Spleen (tissue), 7 donors: ENCODE results near the gene ERC1.

Experiments
- POLR2A ChIP-seq, 3 donors: fragments of 450-650 bp; IDR thresholded peaks; one replicate each; pipeline ENCODE4 v1.5.1; 2017; ENCODE audit warnings: antibody characterized with exemption in 3 of 3, mild to moderate bottlenecking in 1 of 3
- POLR2AphosphoS5 ChIP-seq, 3 donors: sonication (generic); formaldehyde crosslinking; IDR thresholded peaks; one replicate each; pipeline ENCODE4 v1.5.1; 2017; ENCODE audit warnings: antibody characterized with exemption in 3 of 3
- TF ChIP-seq, protein P1 (sequence below), 11 experiments: fragments of 200-600 bp in 7 of 11; fragments of 450-650 bp in 4 of 11; sonication (generic) in 4 of 11; IDR thresholded peaks in 8 of 11; conservative IDR thresholded peaks in 3 of 11; 1 replicate in 7 of 11; 2 replicates in 4 of 11; pipeline versions ENCODE4 v1.4.0 to v1.8.0; 2016 to 2021; ENCODE audit warnings: antibody characterized with exemption in 11 of 11, inconsistent platforms in 4 of 11, mild to moderate bottlenecking in 1 of 11
- donor health status: DM: no; HTN: no; CAD: no; lungs with moderate emphysema.
- donor health status: DM: no; HTN: no; CAD: no.
- donor health status: DM: no; HTN: no; CAD: no.

DNA sequence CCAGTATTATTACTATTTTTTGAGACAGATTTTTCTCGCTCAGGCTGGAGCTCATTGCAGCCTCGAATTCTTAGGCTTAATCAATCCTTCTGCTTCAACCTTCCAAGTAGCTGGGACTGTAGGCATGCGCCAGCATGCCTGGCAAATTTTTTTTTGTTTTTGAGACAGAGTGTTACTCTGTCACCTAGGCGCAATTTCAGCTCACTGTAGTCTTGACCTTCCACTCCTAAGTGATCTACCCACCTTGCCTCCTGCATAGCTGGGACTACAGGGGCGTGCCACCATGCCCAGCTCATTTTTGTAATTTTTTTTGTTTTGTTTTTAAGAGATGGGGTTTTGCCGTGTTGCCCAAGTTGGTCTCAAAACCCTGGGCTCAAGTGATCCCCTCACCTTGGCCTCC lies 15.2 kb downstream of the ERC1 start:
- TF ChIP-seq, protein P1, sequence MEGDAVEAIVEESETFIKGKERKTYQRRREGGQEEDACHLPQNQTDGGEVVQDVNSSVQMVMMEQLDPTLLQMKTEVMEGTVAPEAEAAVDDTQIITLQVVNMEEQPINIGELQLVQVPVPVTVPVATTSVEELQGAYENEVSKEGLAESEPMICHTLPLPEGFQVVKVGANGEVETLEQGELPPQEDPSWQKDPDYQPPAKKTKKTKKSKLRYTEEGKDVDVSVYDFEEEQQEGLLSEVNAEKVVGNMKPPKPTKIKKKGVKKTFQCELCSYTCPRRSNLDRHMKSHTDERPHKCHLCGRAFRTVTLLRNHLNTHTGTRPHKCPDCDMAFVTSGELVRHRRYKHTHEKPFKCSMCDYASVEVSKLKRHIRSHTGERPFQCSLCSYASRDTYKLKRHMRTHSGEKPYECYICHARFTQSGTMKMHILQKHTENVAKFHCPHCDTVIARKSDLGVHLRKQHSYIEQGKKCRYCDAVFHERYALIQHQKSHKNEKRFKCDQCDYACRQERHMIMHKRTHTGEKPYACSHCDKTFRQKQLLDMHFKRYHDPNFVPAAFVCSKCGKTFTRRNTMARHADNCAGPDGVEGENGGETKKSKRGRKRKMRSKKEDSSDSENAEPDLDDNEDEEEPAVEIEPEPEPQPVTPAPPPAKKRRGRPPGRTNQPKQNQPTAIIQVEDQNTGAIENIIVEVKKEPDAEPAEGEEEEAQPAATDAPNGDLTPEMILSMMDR (IDR thresholded peaks at IDR 0.05 in 8 of 11, conservative IDR thresholded peaks at IDR 0.05 in 3 of 11) = no peak
- no peak for TF ChIP-seq POLR2A (IDR thresholded peaks at IDR 0.05)
- TF ChIP-seq POLR2AphosphoS5 (IDR thresholded peaks at IDR 0.05) = no peak
